ENCODE results near the gene PPID.

DNA sequence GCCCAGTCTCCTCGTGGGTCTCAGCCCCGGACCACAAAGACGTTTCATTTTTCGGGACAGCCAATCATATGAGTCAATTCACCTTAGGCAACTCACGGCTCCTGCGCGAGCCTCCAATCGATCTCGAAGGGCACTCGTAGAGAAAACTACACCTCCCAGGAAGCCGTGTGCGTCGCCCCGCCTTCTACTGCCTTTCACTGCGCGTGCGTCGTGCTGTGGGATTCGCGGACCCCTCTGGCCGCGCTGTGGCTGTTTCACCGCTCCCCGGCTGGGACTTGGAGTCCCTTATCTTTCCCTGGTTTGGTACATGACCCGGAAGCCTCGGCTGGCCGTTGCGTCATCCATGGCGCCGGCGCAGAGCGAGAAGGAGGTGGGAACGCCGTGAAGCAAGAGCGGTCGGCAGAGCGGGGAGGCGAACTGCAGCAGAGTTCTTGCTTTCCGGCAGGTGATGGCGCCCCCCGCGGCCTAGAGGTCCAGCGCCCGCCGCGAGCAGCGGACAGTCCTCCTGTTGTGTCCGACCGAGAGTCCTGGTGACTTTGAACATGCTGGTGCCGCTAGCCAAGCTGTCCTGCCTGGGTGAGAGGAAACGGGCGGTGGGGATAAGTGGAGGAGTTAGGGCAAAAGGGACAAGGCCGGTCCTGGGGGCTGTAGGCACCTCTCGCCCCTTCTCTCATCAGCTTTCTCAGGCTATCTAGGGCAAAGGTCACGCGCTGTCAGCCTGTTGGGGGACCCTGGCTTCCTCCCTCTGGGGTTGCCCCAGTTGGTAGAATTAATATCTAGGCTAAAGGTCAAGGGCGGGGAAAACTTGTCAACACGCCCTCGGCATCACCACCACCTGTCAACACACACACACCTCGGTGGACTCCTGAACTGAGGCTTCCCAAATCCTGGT, 51.0 kb downstream of the PPID start, which contains the start of gene ETFDH:
- TF ChIP-seq POLR2A (IDR thresholded peaks at IDR 0.05) (peak in 1 of 2 donors; percentile 84), POLR2AphosphoS5 (IDR thresholded peaks at IDR 0.05; ENCODE audit: insufficient read depth in 1 of 2, low read depth in 1 of 2) (peak; percentile 98 to 99)
- TF ChIP-seq, protein P1, sequence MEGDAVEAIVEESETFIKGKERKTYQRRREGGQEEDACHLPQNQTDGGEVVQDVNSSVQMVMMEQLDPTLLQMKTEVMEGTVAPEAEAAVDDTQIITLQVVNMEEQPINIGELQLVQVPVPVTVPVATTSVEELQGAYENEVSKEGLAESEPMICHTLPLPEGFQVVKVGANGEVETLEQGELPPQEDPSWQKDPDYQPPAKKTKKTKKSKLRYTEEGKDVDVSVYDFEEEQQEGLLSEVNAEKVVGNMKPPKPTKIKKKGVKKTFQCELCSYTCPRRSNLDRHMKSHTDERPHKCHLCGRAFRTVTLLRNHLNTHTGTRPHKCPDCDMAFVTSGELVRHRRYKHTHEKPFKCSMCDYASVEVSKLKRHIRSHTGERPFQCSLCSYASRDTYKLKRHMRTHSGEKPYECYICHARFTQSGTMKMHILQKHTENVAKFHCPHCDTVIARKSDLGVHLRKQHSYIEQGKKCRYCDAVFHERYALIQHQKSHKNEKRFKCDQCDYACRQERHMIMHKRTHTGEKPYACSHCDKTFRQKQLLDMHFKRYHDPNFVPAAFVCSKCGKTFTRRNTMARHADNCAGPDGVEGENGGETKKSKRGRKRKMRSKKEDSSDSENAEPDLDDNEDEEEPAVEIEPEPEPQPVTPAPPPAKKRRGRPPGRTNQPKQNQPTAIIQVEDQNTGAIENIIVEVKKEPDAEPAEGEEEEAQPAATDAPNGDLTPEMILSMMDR (IDR thresholded peaks at IDR 0.05) = peak; percentile 44 to 61 (median 57)

Data from vagina (tissue), 2 donors.